CD4-positive, CD25-positive, alpha-beta regulatory T cell (primary cell): ENCODE measurements around the gene ZNF658. TPM values are rescaled to one million over a fixed set of nuclear protein-coding genes. Genes with fewer than 3 reads are reported as not detected.
"Not testable (repeated sequence)": the region's sequence is repeated elsewhere in the genome, so short reads cannot be mapped to it uniquely, and the experiment has no call there.

Experiments used
- ATAC-seq, 2 donors: fragments of 150-1000 bp; cut with Tn5 transposase; one replicate each; pipeline ENCODE4 v1.10.0; 2021; ENCODE audit warnings: low read depth in 2 of 2, moderate number of reproducible peaks in 2 of 2, moderate library complexity in 1 of 2
- DNase-seq, 3 donors: peaks; one replicate each; pipeline versions ENCODE4 v3.0.0 to v3.0.0-alpha.2; 2012 to 2022; ENCODE audit warnings: mixed read lengths in 1 of 3
- H3K27ac ChIP-seq: one replicate; pipeline ENCODE4 v1.7.0; 2013; ENCODE audit warnings: mild to moderate bottlenecking, low read length; ENCODE audit not compliant: insufficient read depth, poor library complexity, severe bottlenecking
- H3K27me3 ChIP-seq: one replicate; pipeline ENCODE4 v1.7.0; 2013; ENCODE audit warnings: low read length; ENCODE audit not compliant: control insufficient read depth, insufficient read depth
- H3K36me3 ChIP-seq: one replicate; pipeline ENCODE4 v1.7.0; 2013; ENCODE audit warnings: mild to moderate bottlenecking, low read length, moderate library complexity; ENCODE audit not compliant: control insufficient read depth, insufficient read depth
- H3K4me1 ChIP-seq: 2 replicates; pipeline ENCODE4 v1.7.0; 2013; ENCODE audit warnings: mild to moderate bottlenecking, low read length; ENCODE audit not compliant: insufficient read depth, control insufficient read depth, poor library complexity, severe bottlenecking
- H3K4me3 ChIP-seq: one replicate; pipeline ENCODE4 v1.7.0; 2013; ENCODE audit warnings: low read depth, mild to moderate bottlenecking, low read length, moderate library complexity
- H3K9me3 ChIP-seq, 2 experiments: 1 replicate in 1 of 2; 2 replicates in 1 of 2; pipeline ENCODE4 v1.7.0; 2013; ENCODE audit warnings: low read length in 2 of 2, mild to moderate bottlenecking in 1 of 2, moderate library complexity in 1 of 2; ENCODE audit not compliant: control insufficient read depth in 2 of 2
- H3K27ac Mint-ChIP-seq, 3 donors: one replicate each; pipeline ENCODE4 v1.8.0; 2020 to 2022; ENCODE audit warnings: mild to moderate bottlenecking in 3 of 3, mixed read lengths in 3 of 3, moderate library complexity in 2 of 3
- H3K27me3 Mint-ChIP-seq: one replicate; pipeline ENCODE4 v1.8.0; 2022; ENCODE audit warnings: mild to moderate bottlenecking, mixed read lengths
- H3K36me3 Mint-ChIP-seq: one replicate; pipeline ENCODE4 v1.8.0; 2020; ENCODE audit warnings: mixed read lengths
- H3K4me1 Mint-ChIP-seq, 4 donors: one replicate each; pipeline ENCODE4 v1.8.0; 2020 to 2022; ENCODE audit warnings: mixed read lengths in 4 of 4, mild to moderate bottlenecking in 1 of 4
- H3K4me3 Mint-ChIP-seq, 4 donors: one replicate each; pipeline ENCODE4 v1.8.0; 2020 to 2022; ENCODE audit warnings: mild to moderate bottlenecking in 4 of 4, mixed read lengths in 4 of 4, moderate library complexity in 3 of 4
- H3K9me3 Mint-ChIP-seq, 7 donors: one replicate each; pipeline ENCODE4 v1.8.0; 2020 to 2022; ENCODE audit warnings: mixed read lengths in 7 of 7, mild to moderate bottlenecking in 3 of 7, moderate library complexity in 2 of 7
- polyA plus RNA-seq, 4 donors: library from polyadenylated mRNA; unstranded; fragments of 300-500 nt; fragmentation: Illumina TruSeq; gene quantifications; one replicate each; pipeline ENCODE4 v1.2.3, GENCODE V29; 2021
- total RNA-seq: library from RNA; stranded (reverse); gene quantifications from one replicate; pipeline ENCODE4 v1.2.3, GENCODE V29; 2022

The ZNF658 gene
- total and polyA plus RNA-seq, 5 donors from 2014 or later = 1.5 to 2.8 (median 2.2) TPM

DNA sequence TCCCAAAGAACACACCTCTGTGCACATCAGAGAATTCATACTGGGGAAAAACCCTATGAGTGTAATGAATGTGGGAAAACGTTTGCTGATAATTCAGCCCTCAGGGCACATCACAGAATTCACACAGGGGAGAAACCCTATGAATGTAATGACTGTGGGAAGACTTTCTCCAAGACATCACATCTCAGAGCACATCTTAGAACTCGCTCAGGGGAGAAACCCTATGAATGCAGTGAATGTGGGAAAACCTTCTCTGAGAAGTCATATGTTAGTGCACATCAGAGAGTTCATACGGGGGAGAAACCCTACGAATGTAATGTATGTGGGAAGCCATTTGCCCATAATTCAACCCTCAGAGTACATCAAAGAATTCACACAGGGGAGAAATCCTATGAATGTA, 19.5 kb downstream of the ZNF658 start:
- not testable (repeated sequence) for H3K27me3 Mint-ChIP-seq, H3K9me3 Mint-ChIP-seq, H3K9me3 ChIP-seq, H3K36me3 Mint-ChIP-seq, H3K36me3 ChIP-seq, H3K27me3 ChIP-seq, H3K27ac ChIP-seq, H3K4me1 Mint-ChIP-seq, DNase-seq, H3K27ac Mint-ChIP-seq, ATAC-seq, H3K4me3 ChIP-seq, H3K4me3 Mint-ChIP-seq, H3K4me1 ChIP-seq

DNA sequence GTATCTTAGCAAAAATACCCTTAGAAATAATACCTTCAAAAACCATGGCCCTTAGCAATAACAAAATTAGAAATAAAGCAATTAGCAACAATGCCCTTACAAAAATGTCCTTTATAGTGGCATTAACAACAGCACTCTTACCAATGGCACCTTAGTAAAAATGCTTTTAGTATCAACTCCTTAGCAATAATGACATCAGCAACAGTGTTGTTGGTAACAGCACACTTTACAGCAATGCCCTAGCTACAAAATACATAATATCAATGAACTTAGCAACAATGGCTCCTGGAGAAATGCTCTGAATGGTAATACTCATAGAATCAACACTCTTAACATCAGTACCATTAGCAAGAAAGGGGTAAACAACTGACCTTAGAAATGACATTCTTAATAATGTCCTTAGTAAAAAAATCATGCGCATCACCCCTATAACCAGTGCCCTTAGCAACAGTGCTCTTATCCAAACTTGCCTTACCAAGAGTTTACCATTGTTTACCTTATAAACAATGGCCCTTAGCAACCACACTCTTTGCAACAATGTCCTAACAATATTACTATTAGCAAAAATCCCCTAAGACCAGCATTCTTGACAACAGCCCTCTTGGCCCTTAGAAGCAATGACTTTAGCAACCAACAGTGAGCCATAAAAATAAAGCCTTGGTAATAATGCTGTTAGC, 35.8 kb downstream of the ZNF658 start:
- H3K9me3 Mint-ChIP-seq, H3K27me3 Mint-ChIP-seq, H3K4me1 Mint-ChIP-seq, H3K36me3 ChIP-seq, H3K4me3 ChIP-seq, H3K4me3 Mint-ChIP-seq, H3K27ac Mint-ChIP-seq, H3K36me3 Mint-ChIP-seq, H3K27me3 ChIP-seq, H3K4me1 ChIP-seq, H3K9me3 ChIP-seq, ATAC-seq, H3K27ac ChIP-seq, DNase-seq: not testable (repeated sequence)

DNA sequence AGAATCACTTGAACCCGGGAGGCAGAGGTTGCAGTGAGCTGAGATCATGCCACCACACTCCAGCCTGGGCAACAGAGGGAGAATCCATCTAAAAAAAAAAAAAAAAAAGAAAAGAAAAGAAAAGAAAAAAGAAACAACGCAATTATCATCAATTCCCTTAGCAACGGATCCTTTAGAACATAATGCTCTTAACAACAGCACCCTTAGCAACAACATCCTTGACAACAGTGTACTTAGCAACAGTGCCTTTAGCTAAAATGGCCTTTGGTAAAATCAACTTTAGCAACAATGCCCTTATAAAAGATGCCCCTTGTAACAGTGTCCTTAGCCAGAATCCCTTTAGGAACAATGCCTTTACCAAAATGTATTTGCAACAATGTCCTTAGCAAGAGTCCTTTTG, 37.1 kb downstream of the ZNF658 start:
- not testable (repeated sequence) for H3K4me3 ChIP-seq, H3K4me3 Mint-ChIP-seq, H3K4me1 Mint-ChIP-seq, H3K27ac ChIP-seq, DNase-seq, H3K27me3 ChIP-seq, ATAC-seq, H3K9me3 ChIP-seq, H3K4me1 ChIP-seq, H3K9me3 Mint-ChIP-seq, H3K27ac Mint-ChIP-seq, H3K27me3 Mint-ChIP-seq, H3K36me3 Mint-ChIP-seq, H3K36me3 ChIP-seq

DNA sequence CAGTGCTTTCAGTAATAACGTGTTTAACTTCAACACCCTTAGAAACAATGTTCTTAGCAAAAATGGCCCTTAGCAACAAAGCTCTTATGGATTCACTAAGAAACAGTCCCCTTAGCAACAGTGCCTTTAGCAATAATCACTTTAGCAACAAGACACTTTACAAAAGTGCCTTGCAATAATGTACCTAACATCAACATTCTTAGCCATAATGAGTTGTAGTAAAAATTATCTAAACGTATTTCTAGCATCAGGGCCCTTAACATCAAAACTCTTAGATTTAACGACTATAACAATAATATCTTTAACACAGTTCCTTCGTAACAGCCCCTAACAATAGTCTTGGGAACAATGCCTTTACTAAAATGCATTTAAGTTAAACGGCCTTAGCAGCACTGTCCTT, 37.8 kb downstream of the ZNF658 start:
- not testable (repeated sequence) for H3K36me3 Mint-ChIP-seq, H3K9me3 ChIP-seq, H3K27me3 Mint-ChIP-seq, DNase-seq, ATAC-seq, H3K4me3 ChIP-seq, H3K36me3 ChIP-seq, H3K27ac Mint-ChIP-seq, H3K27me3 ChIP-seq, H3K4me3 Mint-ChIP-seq, H3K9me3 Mint-ChIP-seq, H3K4me1 ChIP-seq, H3K4me1 Mint-ChIP-seq, H3K27ac ChIP-seq

DNA sequence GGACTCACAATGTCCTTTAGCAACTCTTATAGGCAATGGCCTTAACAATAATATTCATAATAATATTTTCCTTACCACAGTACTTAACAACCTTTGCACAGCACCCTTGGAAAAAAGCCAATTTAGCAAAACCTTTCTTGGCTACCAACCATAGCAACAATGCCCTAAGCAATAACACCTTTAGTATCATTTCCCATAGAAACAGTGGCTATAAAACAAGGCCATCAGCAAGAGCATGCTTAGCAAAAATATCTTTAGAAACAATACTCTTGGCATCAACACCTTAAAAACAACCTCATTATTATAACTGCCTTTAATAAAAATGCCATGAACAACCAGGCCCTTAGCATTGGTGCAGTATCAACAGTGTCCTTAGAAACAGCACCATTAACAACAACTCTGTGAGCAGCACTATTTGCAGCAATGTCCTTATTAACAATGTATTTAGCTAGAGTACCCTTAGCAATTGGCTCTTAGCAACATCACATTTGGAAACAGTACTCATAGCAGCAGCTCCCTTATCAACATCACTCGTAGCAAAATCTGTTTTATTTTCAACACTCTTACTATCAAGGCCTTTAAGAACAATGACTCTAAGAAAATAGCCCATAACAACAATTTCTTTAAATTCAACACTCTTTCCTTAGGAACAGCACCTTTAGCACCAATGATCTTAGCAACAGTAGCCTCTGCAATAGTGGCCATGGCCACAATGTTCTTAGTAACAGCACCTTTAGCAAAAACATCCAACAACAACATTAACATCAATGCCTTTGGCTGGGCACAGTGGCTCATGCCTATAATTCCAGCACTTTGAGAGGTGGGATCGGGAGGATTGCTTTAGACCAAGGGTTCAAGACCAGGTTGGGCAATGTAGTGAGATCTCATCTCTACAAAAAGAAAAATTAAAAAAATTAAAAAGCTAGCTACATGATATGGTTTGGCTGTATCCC, 39.6 kb downstream of the ZNF658 start:
- H3K9me3 Mint-ChIP-seq, H3K4me1 ChIP-seq, H3K27me3 ChIP-seq, H3K27me3 Mint-ChIP-seq, H3K4me3 ChIP-seq, H3K9me3 ChIP-seq, H3K4me1 Mint-ChIP-seq, H3K36me3 ChIP-seq, H3K27ac Mint-ChIP-seq, ATAC-seq, H3K36me3 Mint-ChIP-seq, H3K27ac ChIP-seq, DNase-seq, H3K4me3 Mint-ChIP-seq: not testable (repeated sequence)

DNA sequence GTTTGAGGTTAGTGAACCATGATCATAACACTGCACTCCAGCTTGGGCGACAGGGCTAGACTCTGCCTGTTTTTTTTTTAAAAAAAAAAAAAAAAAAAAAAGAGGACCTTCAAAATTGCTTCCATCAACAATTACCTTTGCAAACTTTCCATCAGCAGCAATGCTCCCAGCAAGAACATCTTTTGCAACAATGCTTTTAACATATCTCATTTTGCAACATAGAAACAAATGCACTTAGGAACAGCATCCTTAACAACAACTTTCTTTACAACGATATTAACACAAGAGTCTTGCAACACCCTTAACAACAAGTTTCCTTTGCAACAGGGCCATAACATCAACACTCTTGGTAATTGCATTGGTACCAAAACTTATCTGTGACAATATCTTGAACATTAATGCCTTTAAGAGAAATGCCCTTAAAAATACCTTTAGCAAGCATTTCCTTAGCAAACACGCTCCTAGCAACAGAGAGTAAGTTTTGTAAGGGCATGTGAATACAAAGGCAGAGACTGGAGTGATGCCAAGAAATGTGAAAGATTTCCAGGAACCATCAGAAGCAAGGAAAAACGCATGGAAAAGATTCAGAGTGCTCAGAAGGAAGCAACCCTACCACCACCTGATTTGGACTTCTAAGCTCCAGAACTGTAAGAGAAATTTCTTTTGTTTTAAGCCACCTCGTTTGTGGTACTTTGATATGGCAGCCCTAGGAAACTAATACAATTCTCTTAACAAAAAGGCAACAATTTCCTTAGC, 42.1 kb downstream of the ZNF658 start:
- H3K27ac ChIP-seq, ATAC-seq, DNase-seq, H3K4me1 Mint-ChIP-seq, H3K4me3 ChIP-seq, H3K27ac Mint-ChIP-seq, H3K9me3 Mint-ChIP-seq, H3K4me1 ChIP-seq, H3K27me3 Mint-ChIP-seq, H3K36me3 Mint-ChIP-seq, H3K27me3 ChIP-seq, H3K36me3 ChIP-seq, H3K4me3 Mint-ChIP-seq, H3K9me3 ChIP-seq: not testable (repeated sequence)

DNA sequence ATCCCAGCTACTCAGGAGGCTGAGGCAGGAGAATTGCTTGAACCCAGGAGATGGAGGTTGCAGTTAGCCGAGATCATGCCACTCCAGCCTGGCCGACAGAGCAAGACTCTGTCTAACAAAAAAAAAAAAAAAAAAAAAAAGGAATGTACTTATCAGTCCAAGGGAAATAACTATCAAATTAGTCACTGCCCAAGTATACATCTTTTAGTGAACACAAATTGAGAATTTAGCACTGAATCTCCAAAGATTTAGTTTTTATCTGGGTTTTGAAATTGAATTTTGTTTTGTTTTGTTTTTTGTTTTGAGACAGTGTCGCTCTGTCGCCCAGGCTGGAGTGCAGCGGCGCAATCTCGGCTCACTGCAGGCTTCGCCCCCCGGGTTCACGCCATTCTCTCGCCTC, 52.1 kb downstream of the ZNF658 start:
- not testable (repeated sequence) for H3K4me1 ChIP-seq, H3K4me3 ChIP-seq, H3K27ac Mint-ChIP-seq, H3K27me3 Mint-ChIP-seq, DNase-seq, H3K36me3 Mint-ChIP-seq, H3K27ac ChIP-seq, H3K9me3 ChIP-seq, H3K4me1 Mint-ChIP-seq, H3K9me3 Mint-ChIP-seq, H3K4me3 Mint-ChIP-seq, ATAC-seq, H3K36me3 ChIP-seq, H3K27me3 ChIP-seq
